Stimulated activated memory B cell treated with anti-CD40 and anti-IgM and Interleukin-4, amounts not matched to agents 10 μg/mL and 1 μg/mL and 100 μg/mL, for 72 hours (primary cell): ENCODE measurements around the gene ZNF512B.
"Not testable (repeated sequence)": the region's sequence is repeated elsewhere in the genome, so short reads cannot be mapped to it uniquely, and the experiment has no call there.

Experiments
- ATAC-seq: fragments of 150-1000 bp; cut with Tn5 transposase; 2 replicates; pipeline ENCODE4 v1.10.0; 2021
- H3K27ac Mint-ChIP-seq: one replicate; pipeline ENCODE4 v1.8.0; 2022; ENCODE audit warnings: mild to moderate bottlenecking, mixed read lengths
- H3K27me3 Mint-ChIP-seq: one replicate; pipeline ENCODE4 v1.8.0; 2022; ENCODE audit warnings: mixed read lengths
- H3K36me3 Mint-ChIP-seq: one replicate; pipeline ENCODE4 v1.8.0; 2022; ENCODE audit warnings: mixed read lengths
- H3K4me1 Mint-ChIP-seq: one replicate; pipeline ENCODE4 v1.8.0; 2022; ENCODE audit warnings: mixed read lengths
- H3K4me3 Mint-ChIP-seq: one replicate; pipeline ENCODE4 v1.8.0; 2022; ENCODE audit warnings: mild to moderate bottlenecking, moderate library complexity, mixed read lengths
- H3K9me3 Mint-ChIP-seq: one replicate; pipeline ENCODE4 v1.8.0; 2022; ENCODE audit warnings: mixed read lengths

ZNF512B gene

DNA sequence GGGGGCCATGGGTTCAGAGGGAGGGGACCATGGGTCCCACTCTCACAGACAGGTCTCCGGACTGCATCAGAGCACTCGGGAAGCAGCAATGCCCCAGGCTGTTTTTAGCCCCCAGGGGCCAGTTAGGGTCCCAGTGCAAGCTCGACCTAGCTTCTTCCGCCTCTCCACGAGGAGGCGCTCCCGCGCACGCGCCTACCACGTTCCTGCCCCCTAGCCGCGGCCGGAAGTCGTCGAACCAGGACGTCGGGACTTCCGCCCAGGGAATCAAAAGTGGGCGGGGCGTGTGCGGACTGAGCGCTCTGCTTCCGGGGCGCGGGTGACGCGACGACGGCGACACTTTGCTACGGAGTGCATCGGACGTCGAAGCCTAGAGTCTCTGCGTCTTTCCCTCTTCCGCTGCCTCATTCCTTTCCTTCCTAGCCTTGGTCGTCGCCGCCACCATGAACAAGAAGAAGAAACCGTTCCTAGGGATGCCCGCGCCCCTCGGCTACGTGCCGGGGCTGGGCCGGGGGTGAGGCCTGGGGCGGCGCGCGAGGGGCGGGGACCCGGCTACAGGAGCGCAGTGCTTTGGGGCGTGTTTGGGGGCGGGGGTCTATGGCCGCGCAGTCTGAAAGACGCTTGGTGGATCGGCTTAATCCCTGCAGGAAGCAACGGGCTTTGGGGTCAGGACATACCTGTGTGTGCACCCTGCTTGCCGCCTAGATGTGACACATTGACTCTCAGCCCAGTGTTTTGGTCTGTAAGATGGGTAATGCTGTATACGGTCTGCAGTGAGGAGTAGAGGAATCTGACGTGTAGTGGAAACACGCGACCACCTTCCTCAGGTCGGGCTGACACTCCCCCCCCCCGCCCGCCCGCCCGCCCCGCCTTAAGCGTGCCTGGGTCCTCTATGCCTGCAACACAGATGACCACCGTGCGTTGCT lies 11.3 kb upstream of the ZNF512B start, which contains the start of gene PRPF6:
Gene PRPF6, plus strand, starts transcription at position 327 of the 923 bp plus-strand sequence. Its CDS starts 114 bp downstream, at position 441.
- Mint-ChIP-seq H3K9me3 (no peaks in the 10 kb centered on the region), H3K4me1 (peaks cover 55% of the 10 kb centered on the region), H3K27ac (peak within 1 kb of the TSS; percentile 84), H3K27me3 (no peaks in the 10 kb centered on the region), H3K4me3 (peak within 1 kb of the TSS; percentile 85), H3K36me3 (peaks cover 43% of the 10 kb centered on the region)
- ATAC-seq = peak; percentile 81

DNA sequence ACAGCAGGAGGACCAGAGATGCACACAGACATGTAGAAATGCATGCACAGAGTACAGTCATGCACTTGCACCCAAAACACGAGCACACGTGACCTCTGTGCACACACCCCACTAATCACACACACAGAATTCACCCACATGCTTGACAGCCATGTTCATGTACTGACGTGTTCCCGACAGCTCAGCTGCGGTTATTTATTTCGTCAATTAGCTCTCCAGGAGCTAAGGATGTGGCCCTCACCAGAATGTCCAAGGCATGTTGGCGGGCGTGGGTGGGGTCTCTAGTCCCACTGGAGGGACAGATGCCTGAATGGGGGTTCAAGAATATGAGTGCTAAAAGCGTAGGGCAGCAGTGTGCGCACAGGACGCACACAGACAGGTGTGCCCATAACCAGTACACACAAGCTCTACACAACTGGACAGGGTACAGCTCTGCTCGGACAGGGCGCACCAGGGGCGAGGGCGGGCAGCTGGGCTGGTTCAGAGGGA lies 10.6 kb upstream of the ZNF512B start:
- peak; percentile 49 for ATAC-seq
- H3K4me1 Mint-ChIP-seq = peaks cover 55% of the 10 kb centered on the region
- no peaks in the 10 kb centered on the region for H3K27me3 Mint-ChIP-seq
- peak overlapping the region; percentile 84 for H3K27ac Mint-ChIP-seq
- H3K9me3 Mint-ChIP-seq = no peaks in the 10 kb centered on the region
- H3K36me3 Mint-ChIP-seq = peaks cover 39% of the 10 kb centered on the region
- peak overlapping the region; percentile 85 for H3K4me3 Mint-ChIP-seq

DNA sequence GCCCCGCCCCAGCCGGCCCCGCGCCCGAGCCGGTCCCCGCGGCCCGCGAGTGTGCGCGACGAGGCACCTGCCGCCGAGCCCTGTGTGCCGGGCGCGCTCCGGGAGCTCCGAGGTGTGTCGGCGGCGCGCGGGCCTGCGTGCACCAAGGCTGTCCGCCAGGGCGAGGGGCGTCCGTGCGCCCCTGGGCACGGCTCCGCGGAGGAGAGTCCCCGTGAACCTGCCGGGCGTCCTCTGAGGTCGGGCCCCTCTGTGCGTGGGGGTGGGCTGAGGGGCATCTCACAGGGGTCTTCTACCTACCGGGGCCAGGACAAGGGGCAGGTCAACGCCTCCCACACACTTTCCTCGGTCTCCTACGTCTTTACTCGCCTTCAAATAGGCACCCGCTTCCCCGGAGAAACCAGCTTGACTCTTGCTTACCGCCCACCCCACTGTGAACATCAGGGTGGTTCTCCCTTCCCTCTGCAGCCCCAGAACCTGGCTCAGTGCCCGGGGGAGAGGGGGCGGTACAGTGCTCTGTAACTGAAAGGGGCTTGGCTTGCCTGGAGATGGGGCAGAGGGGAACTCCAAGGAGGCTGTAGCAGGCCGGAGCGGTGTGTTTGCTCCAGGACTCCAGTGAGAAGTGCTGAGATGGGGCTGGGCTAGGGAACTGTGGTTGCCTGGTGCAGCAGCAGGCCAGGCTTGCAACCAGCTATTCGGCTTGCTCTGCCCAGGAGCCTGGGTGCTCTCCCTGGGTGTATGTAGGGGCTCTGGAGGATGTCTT lies 10.0 kb upstream of the ZNF512B start, which contains the start of gene SAMD10:
Gene SAMD10, minus strand, starts transcription at position 86 of the 760 bp plus-strand sequence. CDS start 175 bp downstream, outside the sequence.
- Mint-ChIP-seq H3K36me3 (peaks cover 39% of the 10 kb centered on the region), H3K4me3 (peak within 1 kb of the TSS; percentile 86), H3K9me3 (no peaks in the 10 kb centered on the region), H3K4me1 (peaks cover 55% of the 10 kb centered on the region), H3K27ac (peak within 1 kb of the TSS; percentile 84), H3K27me3 (no peaks in the 10 kb centered on the region)
- peak; percentile 75 for ATAC-seq

DNA sequence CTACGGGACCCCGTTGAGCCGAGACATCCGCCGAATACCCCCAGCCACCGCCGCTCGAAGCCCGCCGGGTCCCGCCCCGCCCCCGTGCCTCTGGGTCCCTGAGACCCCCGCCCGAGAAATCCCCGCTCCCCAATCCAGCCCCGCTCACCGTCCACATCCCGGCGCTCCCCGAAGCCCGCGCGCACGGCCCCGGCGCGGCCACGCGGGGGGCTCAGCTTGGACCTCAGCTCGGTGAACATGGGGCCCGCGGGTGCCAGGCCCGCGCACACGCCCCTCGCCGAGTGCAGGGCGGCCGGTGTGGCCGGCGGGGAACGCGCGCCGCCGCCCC lies 9.5 kb upstream of the ZNF512B start:
- Mint-ChIP-seq H3K27me3 (no peaks in the 10 kb centered on the region), H3K27ac (peak overlapping the region; percentile 84), H3K36me3 (peaks cover 38% of the 10 kb centered on the region), H3K4me3 (peak overlapping the region; percentile 86), H3K4me1 (peaks cover 55% of the 10 kb centered on the region), H3K9me3 (no peaks in the 10 kb centered on the region)
- no peak for ATAC-seq

DNA sequence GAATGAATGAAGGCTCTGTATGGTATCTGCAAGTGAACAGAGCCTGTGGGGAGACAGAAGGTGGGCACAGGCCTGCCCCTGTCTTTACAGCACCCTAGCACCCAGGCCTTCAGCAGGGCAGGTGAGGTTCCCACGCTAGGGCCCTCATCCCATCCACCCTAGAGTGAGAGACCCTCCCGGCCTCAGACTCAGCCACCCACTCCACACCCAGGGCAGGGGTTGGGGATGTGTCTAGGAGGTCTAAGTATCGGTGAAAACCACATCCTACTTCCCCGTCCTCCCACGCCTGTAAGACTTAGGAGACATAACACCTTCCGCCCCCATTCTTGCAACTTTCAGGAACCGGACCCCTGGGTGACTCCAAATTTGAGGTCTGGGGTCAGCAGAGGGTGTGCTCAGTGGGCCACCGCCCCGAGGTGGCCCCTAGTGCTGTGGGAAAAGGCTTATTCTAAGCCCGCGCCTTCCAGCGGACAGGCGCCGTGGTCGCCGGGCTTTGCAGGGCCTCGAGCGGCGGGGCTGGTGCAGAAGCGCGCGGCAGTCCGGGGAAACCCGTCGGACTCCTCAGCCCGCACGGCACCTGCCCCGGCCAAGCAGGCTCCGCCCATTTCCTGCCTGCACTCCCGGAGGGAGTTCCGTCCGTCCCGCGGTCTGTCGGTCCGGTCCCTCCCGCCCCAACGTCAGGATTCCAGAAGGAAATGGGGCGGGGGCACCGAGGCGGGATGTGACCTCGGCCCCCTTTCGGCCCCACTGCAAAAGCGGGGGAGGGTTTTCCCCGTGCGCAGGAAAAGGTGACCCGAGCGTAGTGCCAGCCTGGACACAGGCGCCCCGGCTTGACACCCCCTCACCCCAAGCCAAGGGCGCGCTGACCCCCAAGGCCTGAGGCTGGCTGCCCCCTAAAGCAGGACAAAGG lies 8.8 kb upstream of the ZNF512B start:
- ATAC-seq = peak; percentile 61
- Mint-ChIP-seq H3K36me3 (peaks cover 44% of the 10 kb centered on the region), H3K4me1 (peaks cover 62% of the 10 kb centered on the region), H3K27me3 (no peaks in the 10 kb centered on the region), H3K9me3 (no peaks in the 10 kb centered on the region), H3K4me3 (peak overlapping the region; percentile 86), H3K27ac (peak overlapping the region; percentile 84)

DNA sequence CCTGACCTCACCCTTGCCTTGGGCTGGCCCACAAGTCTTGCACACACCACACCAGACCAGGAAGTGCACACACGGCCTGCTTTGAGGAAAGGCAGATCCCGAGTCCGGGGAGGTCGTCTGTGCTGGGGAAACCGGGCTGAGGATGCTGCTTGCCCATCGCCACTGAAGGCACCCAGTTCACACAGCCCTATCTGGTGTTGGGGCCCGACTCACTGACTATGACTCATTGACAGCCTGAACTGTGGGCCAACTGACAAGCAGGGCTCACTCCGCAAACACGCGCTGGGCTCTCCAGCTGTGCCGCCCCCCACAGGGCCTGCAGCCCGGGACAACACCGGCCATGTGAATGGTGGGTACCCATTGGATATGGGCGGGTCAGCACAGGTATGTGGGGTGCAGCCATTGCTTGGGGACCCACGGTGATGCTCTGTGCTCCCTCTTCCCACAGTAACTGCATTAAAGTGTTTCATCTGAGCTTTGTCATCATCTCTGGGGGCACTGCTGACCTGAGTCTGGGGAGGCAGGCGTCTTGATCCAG lies 8.1 kb upstream of the ZNF512B start:
- Mint-ChIP-seq H3K27ac (peak overlapping the region; percentile 84), H3K9me3 (no peaks in the 10 kb centered on the region), H3K36me3 (peaks cover 38% of the 10 kb centered on the region), H3K27me3 (no peaks in the 10 kb centered on the region), H3K4me1 (peaks cover 60% of the 10 kb centered on the region), H3K4me3 (peak overlapping the region; percentile 86)
- ATAC-seq = no peak

DNA sequence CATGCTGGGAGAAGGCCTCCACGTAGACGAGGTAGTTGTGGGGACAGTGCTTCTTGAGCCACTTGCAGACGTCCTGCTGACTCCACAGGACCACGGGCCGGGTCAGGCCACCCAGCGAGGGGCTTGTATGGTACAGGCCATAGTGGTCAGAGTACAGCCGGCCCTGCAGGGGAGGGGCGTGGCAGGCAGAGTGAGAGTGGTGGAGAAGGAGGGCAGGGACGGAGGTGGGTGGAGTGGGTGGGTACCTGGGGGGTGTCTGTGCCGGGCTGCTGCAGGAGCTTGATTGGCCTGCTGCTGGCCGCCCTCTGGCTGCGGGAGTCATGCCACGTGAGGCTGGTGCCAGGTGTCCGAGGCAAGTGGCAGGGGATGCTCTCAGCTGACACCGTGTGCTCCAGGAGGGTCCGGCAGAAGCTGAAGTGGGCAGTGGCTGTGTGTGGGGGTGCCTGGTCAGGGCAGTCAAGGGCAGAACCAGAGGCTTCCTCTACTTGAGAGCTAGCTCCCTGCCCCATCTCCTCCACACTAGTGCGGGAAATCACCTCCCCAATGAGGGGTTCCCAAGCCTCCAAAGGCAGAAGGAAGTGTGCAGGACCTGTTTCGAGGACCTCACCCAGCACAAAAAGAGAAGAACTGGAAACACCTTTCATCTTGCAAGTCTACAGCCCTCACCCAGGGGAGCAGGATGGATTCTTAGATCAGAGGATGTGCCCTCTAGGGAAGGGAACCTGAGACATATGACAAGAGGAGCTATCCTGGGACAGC lies 7.4 kb upstream of the ZNF512B start:
- no peaks in the 10 kb centered on the region for H3K27me3 Mint-ChIP-seq
- peak overlapping the region; percentile 22 for H3K4me3 Mint-ChIP-seq
- no peaks in the 10 kb centered on the region for H3K9me3 Mint-ChIP-seq
- peaks cover 32% of the 10 kb centered on the region for H3K36me3 Mint-ChIP-seq
- peaks cover 54% of the 10 kb centered on the region for H3K4me1 Mint-ChIP-seq
- no peak for ATAC-seq
- H3K27ac Mint-ChIP-seq = peak overlapping the region; percentile 84

DNA sequence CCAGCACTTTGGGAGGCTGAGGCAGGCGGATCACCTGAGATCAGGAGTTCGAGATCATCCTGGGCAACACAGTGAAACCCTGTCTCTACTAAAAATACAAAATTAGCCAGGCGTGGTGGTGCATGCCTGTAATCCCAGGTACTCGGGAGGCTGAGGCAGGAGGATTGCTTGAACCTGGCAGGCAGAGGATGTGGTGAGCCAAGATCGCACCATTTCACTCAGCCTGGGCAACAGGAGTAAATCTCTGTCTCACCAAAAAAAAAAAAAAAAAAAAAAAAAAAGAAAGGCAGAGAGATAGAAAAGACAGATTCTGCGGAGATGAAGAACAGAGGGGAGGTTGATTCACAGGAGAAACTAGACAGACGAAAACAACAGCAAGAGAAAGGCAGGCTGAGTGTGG lies 6.8 kb upstream of the ZNF512B start:
- peaks cover 47% of the 10 kb centered on the region for H3K4me1 Mint-ChIP-seq
- not testable (repeated sequence) for H3K4me3 Mint-ChIP-seq, ATAC-seq, H3K9me3 Mint-ChIP-seq, H3K27me3 Mint-ChIP-seq
- H3K36me3 Mint-ChIP-seq = peaks cover 27% of the 10 kb centered on the region
- peak overlapping the region; percentile 50 for H3K27ac Mint-ChIP-seq

DNA sequence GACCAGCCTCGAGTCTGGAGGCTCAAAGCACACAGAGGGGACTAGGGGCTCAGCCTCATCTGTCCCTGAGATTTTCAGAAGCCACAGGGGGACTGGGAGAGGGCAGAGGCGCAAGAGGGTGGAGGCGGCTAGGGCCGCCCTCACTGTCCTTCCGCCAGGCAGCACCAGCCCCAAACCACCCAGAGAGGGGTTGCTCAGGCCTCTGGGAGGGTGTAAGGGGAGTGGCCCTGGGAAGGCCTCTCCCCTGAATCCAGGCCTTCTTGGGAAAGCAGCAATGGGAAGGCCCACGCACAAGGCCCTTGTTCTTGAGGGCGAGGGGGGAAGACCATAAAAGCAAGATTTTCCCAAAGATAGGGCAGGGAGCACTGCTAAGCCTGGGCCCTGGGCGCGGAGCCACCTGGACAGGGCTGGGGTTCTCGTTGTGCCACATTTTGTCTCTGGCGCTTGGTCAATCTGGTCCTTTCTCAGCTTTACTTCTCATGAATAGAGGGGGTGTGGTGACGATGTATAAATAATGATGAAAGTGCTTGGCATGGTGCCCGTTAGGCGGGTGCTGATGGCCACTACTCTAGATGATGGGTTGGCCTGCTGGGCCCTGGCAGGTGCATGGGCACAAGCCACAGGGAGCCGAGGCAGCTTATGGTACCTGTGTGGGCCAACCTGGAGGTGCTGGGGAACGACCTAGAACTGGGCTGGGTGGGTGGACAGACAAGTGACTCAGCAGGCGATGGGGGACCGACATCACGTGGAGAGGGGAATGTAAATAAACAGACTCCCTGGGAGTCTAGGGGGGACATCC lies 4.9 kb upstream of the ZNF512B start:
- H3K9me3 Mint-ChIP-seq = no peaks in the 10 kb centered on the region
- no peak for ATAC-seq
- H3K4me3 Mint-ChIP-seq = no peak overlapping the region
- H3K27ac Mint-ChIP-seq = peak overlapping the region; percentile 75
- H3K36me3 Mint-ChIP-seq = peaks cover 27% of the 10 kb centered on the region
- H3K4me1 Mint-ChIP-seq = peaks cover 46% of the 10 kb centered on the region
- no peaks in the 10 kb centered on the region for H3K27me3 Mint-ChIP-seq

DNA sequence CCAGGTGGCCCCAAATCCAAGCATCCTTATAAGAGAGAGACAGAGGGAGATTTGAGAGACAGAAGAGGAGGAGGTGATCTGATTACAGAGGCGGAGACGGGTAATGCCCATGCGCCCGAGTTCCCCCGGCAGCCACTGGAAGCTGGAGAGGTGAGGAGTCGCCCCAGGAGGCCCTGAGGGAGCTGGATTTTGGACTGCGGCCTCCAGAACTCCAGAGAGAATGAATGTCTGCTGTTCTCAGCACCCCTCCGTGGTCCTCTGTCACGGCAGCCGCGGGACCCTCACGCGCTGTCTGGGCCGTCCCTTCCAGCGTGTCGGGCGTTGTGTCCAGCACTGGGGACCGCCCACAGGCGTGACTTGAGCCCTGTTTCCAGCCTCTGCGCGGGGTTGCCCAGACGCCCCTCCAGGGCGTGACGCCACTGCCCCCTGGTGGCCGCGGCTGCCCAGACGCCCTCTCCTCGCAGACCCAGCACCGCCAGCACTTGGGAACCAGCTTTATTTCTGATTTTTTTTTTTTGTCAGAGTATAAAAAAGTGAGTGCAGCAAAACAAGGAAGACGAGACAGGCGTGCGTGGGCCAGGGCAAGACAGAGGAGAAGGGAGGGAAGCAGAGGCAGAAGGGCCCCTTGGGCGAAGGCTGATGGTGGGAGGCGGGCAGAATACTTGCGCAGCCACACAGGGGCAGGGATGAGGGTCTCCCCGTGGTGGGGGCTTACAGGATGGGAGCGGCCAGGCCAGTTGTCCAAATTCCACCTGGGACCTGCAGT lies 4.1 kb upstream of the ZNF512B start:
- peak overlapping the region; percentile 75 for H3K27ac Mint-ChIP-seq

DNA sequence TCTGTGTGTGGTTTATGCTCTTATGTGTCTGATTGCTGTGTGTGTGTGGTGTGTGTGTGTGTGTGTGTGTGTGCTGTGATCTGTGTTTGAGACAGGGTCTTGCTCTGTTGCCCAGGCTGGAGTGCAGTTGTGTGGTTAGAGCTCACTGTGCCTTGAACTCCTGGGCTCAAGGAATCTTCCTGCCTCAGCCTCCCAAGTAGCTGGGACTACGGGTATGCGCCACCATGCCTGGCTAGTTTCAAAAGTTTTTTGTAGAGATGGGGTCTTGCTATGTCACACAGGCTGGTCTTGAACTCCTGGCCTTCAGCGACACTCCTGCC lies 3.4 kb upstream of the ZNF512B start:
- Mint-ChIP-seq H3K36me3 (peaks cover 27% of the 10 kb centered on the region), H3K4me3 (no peak overlapping the region), H3K27me3 (no peaks in the 10 kb centered on the region), H3K27ac (no peak overlapping the region), H3K9me3 (no peaks in the 10 kb centered on the region), H3K4me1 (peaks cover 48% of the 10 kb centered on the region)
- ATAC-seq = no peak

More for the DNA sequence above, 4.1 kb upstream of the ZNF512B start:
- ATAC-seq = peak; percentile 81
- peaks cover 27% of the 10 kb centered on the region for H3K36me3 Mint-ChIP-seq
- H3K4me1 Mint-ChIP-seq = peaks cover 49% of the 10 kb centered on the region
- no peaks in the 10 kb centered on the region for H3K27me3 Mint-ChIP-seq
- H3K4me3 Mint-ChIP-seq = no peak overlapping the region
- H3K9me3 Mint-ChIP-seq = no peaks in the 10 kb centered on the region

DNA sequence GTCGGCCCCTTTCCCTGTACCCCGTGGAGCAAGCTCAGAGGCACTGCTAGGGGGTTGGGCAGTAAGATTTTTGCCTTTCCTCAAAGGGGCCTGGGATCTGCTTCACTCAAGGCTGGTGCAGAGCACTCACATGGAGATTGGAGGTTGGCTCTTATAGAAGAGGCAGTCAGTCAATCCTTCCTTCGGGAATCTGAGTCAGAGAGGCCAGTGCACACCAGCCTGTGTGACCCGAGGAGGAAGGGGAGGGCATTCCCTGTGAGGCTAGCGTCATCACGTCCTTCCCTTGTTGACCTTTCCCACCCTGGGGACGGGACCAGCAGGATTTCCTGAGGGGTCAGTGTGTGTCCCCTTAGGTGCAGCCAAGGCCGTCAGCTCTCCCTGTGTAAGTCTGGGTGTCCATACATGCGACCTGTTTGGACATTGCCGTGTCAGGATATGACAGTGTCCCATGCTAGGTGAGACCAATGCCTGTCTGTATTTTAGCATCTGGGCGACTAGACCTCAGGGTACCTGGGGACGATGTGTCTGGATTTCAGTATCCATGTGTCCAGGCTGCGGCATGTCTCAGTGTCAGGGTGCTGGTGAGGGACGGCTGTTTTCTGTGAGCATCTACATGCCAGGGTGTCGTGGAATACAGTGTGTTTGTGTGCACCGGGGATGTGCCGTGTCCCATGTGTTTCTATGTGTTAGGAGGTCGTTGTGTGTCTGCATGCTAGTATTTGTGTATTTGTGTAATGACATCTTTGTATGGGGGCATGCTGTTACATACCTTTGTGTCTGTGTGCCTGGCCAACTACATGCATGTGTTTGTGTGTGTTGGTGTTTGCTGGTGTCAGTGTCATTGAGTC lies 2.8 kb upstream of the ZNF512B start:
- Mint-ChIP-seq H3K4me3 (no peak overlapping the region), H3K27ac (no peak overlapping the region), H3K4me1 (peaks cover 42% of the 10 kb centered on the region), H3K36me3 (peaks cover 27% of the 10 kb centered on the region), H3K27me3 (no peaks in the 10 kb centered on the region), H3K9me3 (no peaks in the 10 kb centered on the region)
- ATAC-seq = no peak
